Islet precursor cell (in vitro differentiated cells): ENCODE data around the gene CLIP3.
"Not testable (repeated sequence)": the region's sequence is repeated elsewhere in the genome, so short reads cannot be mapped to it uniquely, and the experiment has no call there.

Experiments
- DNase-seq: peaks from one replicate; pipeline ENCODE4 v3.0.0-alpha.2; 2018

Gene CLIP3

GRCh38 chr19:36008336-36008978 lies 24.2 kb downstream of the CLIP3 start, which contains the start of gene SYNE4:
Gene SYNE4, minus strand, starts transcription at chr19:36008813. Its CDS starts 132 bp downstream, at chr19:36008681.
- DNase-seq, result peak; percentile 93

DNA sequence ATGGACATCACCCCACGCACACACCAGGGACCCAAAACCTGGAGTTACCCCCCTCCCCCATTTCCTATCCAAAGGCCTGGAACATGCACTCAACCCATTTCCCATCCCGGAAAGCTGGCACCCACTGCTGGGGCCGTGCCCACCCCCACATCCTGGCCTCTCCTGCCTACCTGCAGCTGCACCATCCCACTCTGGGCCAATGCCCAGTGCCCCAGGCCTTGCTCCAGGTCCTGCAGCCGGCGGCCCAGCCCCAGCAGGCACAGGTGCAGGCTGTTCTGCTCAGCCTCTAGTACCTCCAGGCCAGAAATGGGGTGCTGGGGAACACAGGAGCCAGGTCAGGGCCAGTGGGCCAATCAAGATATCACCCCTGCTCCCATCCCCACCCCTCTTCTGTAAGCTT lies 25.7 kb downstream of the CLIP3 start:
- no peak for DNase-seq

DNA sequence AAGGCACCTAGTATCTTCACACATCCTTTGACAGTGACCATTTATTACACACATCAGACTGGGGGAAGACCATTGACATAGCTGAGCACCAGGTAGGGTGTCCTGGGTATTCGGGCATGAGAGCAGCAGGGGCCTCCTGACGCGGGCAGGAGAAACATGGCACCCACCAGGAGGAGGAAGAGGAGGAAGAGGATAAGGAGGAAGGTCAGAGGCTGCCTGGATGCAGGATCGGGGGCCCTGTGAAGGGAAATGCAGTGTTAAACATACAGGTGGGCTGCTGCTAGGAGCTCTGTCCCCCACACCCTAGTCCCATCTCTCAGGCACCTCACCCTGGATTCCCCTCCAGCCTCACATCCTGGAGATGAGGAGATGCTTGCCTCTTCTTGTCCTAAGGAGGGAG lies 29.4 kb downstream of the CLIP3 start:
- no peak for DNase-seq

DNA sequence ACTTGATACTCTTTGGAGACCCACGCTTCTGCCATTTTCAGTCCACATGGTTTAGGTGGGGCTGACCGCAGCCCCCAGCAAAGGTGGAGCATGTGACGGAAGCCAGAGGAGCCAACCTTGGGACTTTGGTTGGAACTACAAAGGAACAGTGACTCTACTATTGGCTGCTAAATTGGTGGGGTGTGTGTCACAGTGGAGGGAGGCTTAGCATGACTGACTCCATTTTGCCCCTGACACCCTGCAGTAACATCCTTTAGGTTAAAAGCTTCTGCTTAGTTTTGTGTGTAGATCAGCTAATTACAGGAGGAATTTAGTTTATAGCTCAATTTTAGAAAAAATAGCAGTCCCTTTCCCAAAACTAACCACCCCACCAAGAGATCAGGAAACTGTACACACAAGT lies 31.1 kb downstream of the CLIP3 start:
- DNase-seq, result no peak

DNA sequence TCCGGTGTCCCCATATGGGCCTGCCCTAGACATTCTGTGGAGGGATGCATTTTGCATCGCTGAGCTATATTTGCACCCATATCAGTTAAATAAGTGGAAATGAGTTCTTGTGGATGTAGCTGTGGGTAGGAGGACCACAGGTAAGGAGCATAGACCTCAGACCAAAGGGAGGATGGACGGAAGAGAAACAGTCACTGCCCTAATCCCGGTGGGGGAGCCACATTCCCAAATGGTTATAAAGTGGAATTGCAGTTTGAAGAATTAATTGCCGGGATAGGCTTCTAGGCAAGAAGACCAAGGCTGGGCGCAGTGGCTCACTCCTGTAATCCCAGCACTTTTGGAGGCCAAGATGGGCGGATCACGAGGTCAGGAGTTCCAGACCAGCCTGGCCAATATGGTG lies 35.9 kb downstream of the CLIP3 start:
- no peak for DNase-seq

DNA sequence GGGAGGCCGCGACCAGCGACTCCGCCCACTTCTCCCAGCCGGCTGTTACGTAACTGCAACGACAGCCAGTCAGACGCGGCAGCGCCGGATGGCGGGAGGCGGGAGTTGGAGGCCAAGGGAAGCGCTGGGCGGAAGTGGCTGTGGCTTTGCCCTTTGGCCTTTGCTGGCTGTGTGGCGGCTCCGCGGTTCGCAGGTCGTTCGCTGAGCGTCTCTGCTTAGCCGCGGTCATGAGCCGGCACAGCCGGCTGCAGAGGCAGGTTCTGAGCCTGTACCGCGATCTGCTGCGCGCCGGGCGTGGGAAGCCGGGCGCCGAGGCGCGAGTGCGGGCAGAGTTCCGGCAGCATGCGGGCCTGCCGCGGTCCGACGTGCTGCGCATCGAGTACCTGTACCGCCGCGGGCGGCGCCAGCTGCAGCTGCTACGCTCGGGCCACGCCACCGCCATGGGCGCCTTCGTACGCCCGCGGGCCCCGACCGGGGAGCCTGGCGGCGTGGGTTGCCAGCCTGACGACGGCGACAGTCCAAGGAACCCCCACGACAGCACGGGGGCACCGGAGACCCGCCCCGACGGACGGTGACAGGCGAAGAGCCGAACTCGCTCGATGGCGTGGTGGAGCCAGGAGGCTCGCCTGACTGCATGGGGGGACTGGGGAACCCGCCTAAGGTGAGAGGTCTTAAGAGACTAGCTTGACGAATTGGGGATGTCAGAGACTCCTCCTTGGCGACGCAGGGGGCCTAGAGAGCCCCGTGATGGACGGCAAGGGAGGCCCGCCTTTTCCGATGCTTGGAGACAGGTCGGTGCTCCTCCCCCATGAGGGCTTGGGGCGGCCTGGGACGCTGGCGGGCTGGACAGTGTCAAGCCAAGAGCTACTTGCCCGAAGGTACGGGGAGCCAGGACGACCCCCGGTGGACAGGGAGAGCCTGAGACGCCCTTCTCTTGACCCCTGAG lies 37.4 kb downstream of the CLIP3 start, which contains the start of gene SDHAF1:
TSS of gene SDHAF1 (plus strand) at position 141 of the 946 bp plus-strand sequence. CDS start at position 228, 87 bp downstream.
- peak; percentile 97 for DNase-seq

DNA sequence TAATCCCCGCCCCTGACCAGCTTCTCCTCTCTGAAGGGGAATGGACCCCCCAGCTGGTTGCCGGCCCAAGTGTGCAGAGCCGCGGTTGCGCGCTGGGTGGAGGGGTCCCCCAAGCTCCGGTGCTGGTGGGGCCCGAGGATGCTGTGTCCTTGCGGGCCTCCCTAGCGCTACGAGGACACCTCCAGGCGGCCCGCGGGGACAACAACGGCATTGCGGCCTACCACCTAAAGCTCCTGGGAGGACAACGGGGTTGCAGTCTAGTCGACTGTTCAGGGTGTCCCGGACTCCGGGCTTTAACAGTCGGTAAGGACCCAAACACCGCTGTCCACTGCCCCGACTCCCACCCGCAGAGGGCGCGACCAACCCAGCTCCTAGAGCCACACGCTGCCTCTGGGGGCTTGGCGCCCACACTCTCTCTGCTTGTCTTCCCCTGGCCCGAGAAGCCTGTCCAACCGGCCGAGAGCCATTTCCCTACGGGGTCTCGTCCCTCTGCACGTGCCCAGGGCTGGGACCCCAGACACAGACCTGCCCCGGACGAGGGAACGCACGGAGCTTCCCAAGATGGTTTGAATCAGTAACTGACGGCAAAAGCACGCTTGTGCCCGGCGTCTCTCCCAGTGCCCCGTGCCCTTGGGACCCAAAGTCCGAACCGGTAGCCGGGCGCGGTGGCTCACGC lies 38.6 kb downstream of the CLIP3 start:
- DNase-seq, result peak; percentile 52

DNA sequence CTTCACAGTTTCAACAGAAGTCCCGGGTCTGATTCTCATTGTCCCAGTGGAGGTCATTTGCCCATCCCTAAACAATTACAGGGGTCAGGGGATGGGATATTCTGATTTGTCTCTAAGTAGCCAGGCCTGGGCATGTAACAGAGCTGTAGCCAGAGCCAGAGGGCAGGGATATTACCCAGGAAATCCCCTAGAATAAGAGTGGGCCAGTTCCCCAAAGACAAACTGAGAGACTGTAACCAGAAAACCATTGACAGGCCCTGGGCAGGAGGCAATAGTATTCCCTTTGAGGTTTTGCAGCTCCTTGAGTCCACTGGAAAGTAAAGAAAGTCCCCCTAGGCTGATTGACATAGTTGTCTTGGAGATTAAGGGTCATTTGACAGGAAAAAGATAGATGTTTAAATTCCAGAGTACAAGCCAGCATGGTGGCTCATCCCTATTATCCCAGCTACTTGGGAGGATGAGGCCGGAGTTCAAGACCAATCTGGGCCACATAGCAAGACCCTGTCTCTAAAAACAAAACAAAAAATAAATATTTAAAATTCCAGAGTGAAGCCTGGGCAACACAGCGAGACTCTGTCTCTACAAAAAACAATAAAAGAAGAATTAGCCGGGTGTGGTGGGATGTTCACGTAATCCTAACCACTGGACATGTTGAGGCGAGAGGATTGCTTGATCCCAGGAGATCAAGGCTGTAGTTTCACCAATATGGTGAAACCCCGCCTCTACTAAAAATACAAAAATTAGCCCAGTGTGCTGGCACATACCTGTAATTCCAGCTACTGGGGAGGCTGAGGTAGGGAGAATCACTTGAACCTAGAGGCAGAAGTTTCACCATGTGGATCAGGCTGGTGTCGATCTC lies 39.5 kb downstream of the CLIP3 start:
- DNase-seq, result no peak

DNA sequence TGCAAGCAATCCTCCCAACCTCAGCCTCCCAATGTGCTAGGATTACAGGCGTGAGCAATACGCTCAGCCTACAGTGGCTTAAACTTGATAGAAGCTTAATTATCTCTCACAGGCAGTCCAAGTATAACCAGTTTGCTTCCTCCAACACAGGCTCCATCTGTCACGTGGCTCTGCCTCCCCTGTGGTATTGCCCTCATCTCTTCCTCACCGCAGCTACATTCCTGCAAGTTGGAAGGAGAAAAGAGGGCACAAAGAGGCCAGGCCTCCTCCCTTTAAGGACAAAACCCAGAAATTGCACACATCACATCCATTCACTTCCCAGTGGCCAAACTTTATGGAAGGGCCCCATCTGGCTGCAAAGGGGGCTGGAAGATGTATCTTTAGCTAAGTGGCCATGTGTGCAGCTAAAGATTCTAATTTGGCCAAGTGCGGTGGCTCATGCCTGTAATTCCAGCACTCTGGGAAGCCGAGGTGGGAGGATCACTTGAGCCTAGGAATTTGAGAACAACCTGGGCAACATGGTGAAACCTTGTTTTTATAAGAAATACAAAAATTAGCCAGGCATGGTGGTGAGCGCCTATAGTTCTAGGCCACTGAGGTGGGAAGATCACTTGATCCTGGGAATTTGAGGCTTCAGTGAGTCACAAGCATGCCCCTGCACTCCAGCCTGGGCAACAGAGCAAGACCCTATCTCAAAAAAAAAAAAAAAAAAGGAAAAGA lies 40.8 kb downstream of the CLIP3 start:
- no peak for DNase-seq

- DNase-seq, result no peak
Measured at GRCh38 chr19:35990771-35991730, 41.6 kb downstream of the CLIP3 start.

DNA sequence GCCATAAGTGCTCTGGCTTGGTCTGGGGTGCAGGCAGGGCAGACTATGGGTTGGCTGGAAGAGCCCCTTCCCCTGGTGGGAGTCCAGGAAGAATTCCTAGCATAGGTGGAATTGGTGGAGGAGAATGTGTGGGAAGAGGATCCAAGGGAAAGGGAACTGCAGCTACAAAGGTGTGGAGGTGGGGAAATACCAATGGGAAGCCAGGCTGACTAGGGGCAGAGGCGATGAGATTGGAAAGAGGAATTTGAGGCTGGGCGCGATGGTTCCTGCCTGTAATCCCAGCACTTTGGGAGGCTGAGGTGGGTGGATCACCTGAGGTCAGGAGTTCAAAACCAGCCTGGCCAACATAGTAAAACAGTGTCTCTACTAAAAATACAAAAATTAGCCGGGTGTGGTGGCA lies 42.5 kb downstream of the CLIP3 start:
- DNase-seq, result no peak

DNA sequence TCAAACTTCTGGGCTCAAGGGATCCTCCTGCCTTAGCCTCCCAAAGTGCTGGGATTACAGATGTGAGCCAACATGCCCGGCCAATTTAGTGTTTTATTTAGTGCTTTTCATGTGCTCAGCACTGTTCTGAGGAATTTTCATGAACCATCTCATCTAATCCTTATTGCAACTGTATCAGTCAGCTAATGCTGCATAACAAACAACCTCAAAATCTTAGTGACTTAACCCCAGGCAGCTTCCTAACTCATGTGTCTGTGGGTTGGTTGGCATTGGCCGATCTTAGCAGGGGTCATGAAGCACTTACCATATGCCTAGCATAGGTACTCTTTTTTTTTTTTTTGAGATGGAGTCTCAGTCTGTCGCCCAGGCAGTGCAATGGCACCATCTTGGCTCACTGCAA lies 43.8 kb downstream of the CLIP3 start:
- DNase-seq, result no peak

DNA sequence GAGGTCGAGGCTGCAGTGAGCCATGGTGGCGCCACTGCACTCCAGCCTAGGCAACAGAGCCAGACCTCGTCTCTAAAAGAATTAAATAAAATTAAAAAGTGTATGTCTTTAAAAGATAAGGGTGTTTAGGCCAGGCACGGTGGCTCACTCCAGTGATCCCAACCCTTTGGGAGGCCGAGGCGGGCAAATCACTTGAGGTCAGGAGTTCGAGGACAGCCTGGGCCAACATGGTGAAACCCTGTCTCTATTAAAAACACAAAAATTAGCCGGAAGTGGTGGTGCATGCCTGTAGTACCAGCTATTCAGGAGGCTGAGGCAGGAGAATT lies 45.1 kb downstream of the CLIP3 start:
- no peak for DNase-seq

GRCh38 chr19:35986664-35987570 lies 45.8 kb downstream of the CLIP3 start:
- DNase-seq, result peak; percentile 79

GRCh38 chr19:35986111-35986510 lies 46.6 kb downstream of the CLIP3 start:
- DNase-seq, result no peak

GRCh38 chr19:35983177-35983576 lies 49.5 kb downstream of the CLIP3 start:
- no peak for DNase-seq

- not testable (repeated sequence) for DNase-seq
Measured at GRCh38 chr19:35980997-35981396, 51.7 kb downstream of the CLIP3 start.

GRCh38 chr19:35978832-35979365 lies 53.8 kb downstream of the CLIP3 start:
- DNase-seq, result no peak

DNA sequence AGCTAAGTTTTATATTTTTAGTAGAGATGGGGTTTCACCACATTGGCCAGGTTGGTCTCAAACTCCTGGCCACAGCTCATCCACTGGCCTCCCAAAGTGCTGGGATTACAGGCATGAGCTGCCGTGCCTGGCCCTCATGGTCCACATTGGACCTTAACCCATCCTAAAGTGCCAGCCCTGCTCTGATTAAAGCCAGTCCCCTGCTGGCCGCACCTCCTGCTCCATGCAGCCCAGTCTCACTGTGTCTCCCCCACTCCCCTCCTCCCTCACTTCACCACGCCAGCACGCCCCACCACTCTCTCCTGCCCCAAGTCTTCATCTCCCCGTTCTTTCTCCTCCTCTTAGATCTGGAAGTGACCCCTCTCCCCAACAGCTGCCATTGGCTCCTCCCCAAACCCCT lies 54.4 kb downstream of the CLIP3 start:
- DNase-seq, result no peak
